ENCODE data around the gene MOSMO. TPM values are rescaled to one million over a fixed set of nuclear protein-coding genes. Genes with fewer than 3 reads are reported as not detected.

MOSMO gene
- polyA plus RNA-seq, 3 donors: 0.95 to 9.1 (median 2.5) TPM

DNA sequence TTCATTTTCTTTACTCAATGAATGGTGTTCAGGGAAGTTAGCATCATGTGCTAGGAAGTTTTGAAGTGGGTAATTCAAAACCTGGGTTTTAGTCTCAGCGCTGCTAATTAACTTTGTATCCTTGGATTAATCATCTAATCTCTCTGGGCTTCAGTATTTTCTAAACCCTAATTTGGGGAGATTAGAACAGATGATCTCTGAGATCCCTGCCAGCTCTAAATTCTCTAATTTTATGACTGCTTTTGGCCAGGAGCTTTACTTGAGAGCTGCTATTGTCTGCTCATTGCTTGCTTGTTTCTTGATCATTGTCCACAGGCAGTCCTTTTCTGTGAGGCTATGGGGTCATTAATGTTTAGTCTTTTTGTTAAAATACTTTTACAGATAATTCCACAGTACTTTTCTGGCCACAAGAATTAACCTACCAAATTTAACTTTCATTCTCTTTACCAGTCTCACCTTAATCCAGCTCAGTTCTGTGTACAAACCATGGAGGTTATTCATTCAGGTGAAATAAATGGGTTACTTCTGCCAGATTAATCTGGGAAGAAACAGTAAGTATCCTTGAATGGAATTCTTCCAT lies 56.1 kb downstream of the MOSMO start:
- intact Hi-C loops (cut with micrococcal nuclease): no loop called here
- H3K27me3 ChIP-seq (ENCODE audit: control insufficient read depth in 2 of 2, insufficient read depth in 2 of 2, low read length in 2 of 2): no peaks in the 10 kb centered on the region
- no peaks in the 10 kb centered on the region for H3K79me2 ChIP-seq (ENCODE audit: insufficient read depth, low read length)
- no CpG with 5 or more reads among the region's 1 CpG for WGBS (ENCODE audit: insufficient coverage)
- H3K27ac ChIP-seq (ENCODE audit: low read depth in 1 of 2, low read length in 2 of 2): no peak overlapping the region
- H3K36me3 Mint-ChIP-seq: peaks cover 15 to 25% of the 10 kb centered on the region in 2 donors
- H3K9me3 Mint-ChIP-seq: peaks cover 0 to 5% (median 4%) of the 10 kb centered on the region in 7 donors
- no peaks in the 10 kb centered on the region for H3K27me3 Mint-ChIP-seq (ENCODE audit: low read depth in 3 of 3)
- peaks cover 15% of the 10 kb centered on the region for H4K20me1 ChIP-seq (ENCODE audit: insufficient read depth, low read length)
- no peak overlapping the region for H3K9ac ChIP-seq (ENCODE audit: insufficient read depth, low read length, poor library complexity, severe bottlenecking)
- no peak overlapping the region for H3K4me3 ChIP-seq (replicated peaks in 1 of 3; ENCODE audit: low read depth in 2 of 3, low read length in 3 of 3)
- no peak overlapping the region for H3K4me2 ChIP-seq (replicated peaks; ENCODE audit: extremely low read depth, low read length, poor library complexity, severe bottlenecking)
- H3K4me1 Mint-ChIP-seq: no peaks in the 10 kb centered on the region
- peaks cover 0 to 9% of the 10 kb centered on the region in 2 donors for H3K36me3 ChIP-seq (replicated peaks in 1 of 2; ENCODE audit: control insufficient read depth in 1 of 2, insufficient read depth in 2 of 2, low read length in 2 of 2)
- no peak overlapping the region for H3K4me3 Mint-ChIP-seq
- H3K9me3 ChIP-seq (replicated peaks in 1 of 2; ENCODE audit: control insufficient read depth in 1 of 2, insufficient read depth in 1 of 2, low read length in 2 of 2): no peaks in the 10 kb centered on the region
- no peak for TF ChIP-seq CTCF (IDR thresholded peaks at IDR 0.05)
- no peak overlapping the region for H3K27ac Mint-ChIP-seq
- DNase-seq: no peak
- no peaks in the 10 kb centered on the region for H3K4me1 ChIP-seq (ENCODE audit: control insufficient read depth in 1 of 2, insufficient read depth in 2 of 2, low read length in 2 of 2)
- no peak overlapping the region for H2AFZ ChIP-seq (ENCODE audit: insufficient read depth, low read depth, low read length, poor library complexity, severe bottlenecking)

DNA sequence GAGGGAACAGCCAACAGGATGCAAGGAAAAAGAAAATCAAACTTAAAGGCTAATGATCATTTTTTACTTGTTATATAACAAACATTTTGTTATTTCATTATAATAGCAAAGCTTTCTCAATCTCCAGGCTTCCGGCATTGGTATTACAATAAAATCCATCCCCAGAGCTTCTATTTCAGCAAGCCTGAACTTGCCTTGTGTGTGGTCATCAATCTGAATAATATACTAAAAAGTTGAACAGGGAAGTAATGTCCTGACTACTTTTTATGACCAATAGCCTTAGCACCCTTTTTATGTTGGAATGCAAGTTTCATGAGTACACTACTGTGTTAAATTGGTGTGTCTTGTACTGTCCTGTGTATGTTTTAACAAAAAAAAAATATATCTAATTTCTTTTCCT lies 57.3 kb downstream of the MOSMO start:
- Histone ChIP-seq H3K9ac (ENCODE audit: insufficient read depth, low read length, poor library complexity, severe bottlenecking) (no peak overlapping the region), H3K9me3 (replicated peaks in 1 of 2; ENCODE audit: control insufficient read depth in 1 of 2, insufficient read depth in 1 of 2, low read length in 2 of 2) (no peaks in the 10 kb centered on the region), H3K79me2 (ENCODE audit: insufficient read depth, low read length) (no peaks in the 10 kb centered on the region), H3K4me2 (replicated peaks; ENCODE audit: extremely low read depth, low read length, poor library complexity, severe bottlenecking) (no peak overlapping the region), H3K4me1 (ENCODE audit: control insufficient read depth in 1 of 2, insufficient read depth in 2 of 2, low read length in 2 of 2) (no peaks in the 10 kb centered on the region), H4K20me1 (ENCODE audit: insufficient read depth, low read length) (peaks cover 15% of the 10 kb centered on the region), H3K27ac (ENCODE audit: low read depth in 1 of 2, low read length in 2 of 2) (no peak overlapping the region), H3K4me3 (replicated peaks in 1 of 3; ENCODE audit: low read depth in 2 of 3, low read length in 3 of 3) (no peak overlapping the region), H3K36me3 (replicated peaks in 1 of 2; ENCODE audit: control insufficient read depth in 1 of 2, insufficient read depth in 2 of 2, low read length in 2 of 2) (peaks cover 0 to 9% of the 10 kb centered on the region in 2 donors), H3K27me3 (ENCODE audit: control insufficient read depth in 2 of 2, insufficient read depth in 2 of 2, low read length in 2 of 2) (no peaks in the 10 kb centered on the region), H2AFZ (ENCODE audit: insufficient read depth, low read depth, low read length, poor library complexity, severe bottlenecking) (no peak overlapping the region)
- Mint-ChIP-seq H3K27ac (no peak overlapping the region), H3K9me3 (peaks cover 0 to 5% (median 4%) of the 10 kb centered on the region in 7 donors), H3K27me3 (ENCODE audit: low read depth in 3 of 3) (no peaks in the 10 kb centered on the region), H3K36me3 (peaks cover 15 to 25% of the 10 kb centered on the region in 2 donors), H3K4me3 (no peak overlapping the region), H3K4me1 (no peaks in the 10 kb centered on the region)
- intact Hi-C loops (cut with micrococcal nuclease): no loop called here
- DNase-seq: no peak
- no CpG with 5 or more reads among the region's 1 CpG for WGBS (ENCODE audit: insufficient coverage)
- TF ChIP-seq CTCF (IDR thresholded peaks at IDR 0.05): no peak

Data from CD14-positive monocyte (primary cell).